ENCODE results near the gene ARSB.
A peak's percentile ranks its signal among the peaks of the same experiment; 100 is the strongest.

The ARSB gene

DNA sequence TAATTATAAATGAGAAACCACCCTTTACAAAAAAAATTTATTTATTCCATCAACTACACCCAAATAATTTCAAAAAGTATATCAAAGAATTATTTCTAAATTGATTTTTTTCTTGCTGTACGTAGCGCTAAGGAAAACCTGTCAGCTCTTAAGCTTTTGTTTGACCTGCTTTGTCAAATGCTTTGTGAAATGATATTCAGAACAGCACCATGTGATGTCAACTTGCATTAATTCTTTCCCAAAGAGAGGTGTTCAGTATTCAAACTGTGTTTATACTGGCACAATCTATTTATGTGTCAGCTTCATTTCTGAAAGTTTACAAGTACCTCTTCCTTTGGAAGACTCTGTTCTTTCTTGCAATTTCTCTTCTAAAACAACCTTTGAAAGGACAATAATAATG, 12.0 kb upstream of the ARSB start:
- Histone ChIP-seq H3K27ac (no peak overlapping the region), H3K4me3 (no peak overlapping the region)
- no peak for DNase-seq (ENCODE audit: low spot score)
- TF ChIP-seq, protein P1, sequence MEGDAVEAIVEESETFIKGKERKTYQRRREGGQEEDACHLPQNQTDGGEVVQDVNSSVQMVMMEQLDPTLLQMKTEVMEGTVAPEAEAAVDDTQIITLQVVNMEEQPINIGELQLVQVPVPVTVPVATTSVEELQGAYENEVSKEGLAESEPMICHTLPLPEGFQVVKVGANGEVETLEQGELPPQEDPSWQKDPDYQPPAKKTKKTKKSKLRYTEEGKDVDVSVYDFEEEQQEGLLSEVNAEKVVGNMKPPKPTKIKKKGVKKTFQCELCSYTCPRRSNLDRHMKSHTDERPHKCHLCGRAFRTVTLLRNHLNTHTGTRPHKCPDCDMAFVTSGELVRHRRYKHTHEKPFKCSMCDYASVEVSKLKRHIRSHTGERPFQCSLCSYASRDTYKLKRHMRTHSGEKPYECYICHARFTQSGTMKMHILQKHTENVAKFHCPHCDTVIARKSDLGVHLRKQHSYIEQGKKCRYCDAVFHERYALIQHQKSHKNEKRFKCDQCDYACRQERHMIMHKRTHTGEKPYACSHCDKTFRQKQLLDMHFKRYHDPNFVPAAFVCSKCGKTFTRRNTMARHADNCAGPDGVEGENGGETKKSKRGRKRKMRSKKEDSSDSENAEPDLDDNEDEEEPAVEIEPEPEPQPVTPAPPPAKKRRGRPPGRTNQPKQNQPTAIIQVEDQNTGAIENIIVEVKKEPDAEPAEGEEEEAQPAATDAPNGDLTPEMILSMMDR (IDR thresholded peaks at IDR 0.05) = no peak

DNA sequence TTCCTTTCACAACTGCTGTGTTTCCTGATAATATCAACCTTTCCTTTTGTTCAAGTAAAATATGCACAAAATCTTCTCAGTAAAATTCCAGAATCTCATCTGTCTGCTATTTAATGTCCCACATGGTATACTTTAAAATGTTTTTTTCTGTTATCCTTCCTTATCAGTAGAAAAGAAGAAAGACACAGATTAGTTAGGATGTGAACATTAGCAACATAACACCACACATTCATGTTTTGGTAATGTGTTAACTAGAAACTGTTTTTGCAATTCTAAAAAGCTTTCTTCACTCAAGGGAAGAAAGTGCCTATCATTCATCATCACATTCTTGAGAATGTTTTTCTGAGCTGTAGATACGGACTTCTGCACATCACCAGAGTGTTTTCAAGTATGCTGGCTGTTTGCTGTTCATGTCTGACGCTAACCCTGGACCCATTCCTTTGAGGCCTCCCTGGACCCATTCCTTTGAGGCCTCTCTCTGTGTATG, 10.5 kb upstream of the ARSB start:
- DNase-seq (ENCODE audit: low spot score) = no peak
- no peak overlapping the region for H3K27ac ChIP-seq
- H3K4me3 ChIP-seq = no peak overlapping the region
- TF ChIP-seq, protein P1 (IDR thresholded peaks at IDR 0.05) = no peak

DNA sequence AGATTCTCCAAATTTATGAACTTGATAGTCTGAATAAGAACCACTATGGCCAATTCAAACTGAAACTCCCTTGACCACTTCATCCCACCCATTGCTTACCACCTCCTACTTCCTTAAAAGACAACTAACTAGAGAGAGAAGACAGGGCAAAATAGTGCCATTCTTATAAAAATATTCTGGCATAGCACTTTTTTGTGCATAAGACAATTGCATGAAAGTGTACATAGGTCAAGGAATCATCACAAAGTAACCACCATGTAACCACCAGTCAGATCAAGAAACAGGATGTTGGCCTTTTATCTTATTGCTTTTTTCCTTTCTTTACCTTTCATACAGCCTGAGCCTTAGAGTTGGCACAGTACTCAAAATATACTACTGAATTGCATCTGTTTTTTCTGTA, 8.1 kb upstream of the ARSB start:
- TF ChIP-seq, protein P1 (IDR thresholded peaks at IDR 0.05) = no peak
- Histone ChIP-seq H3K27ac (no peak overlapping the region), H3K4me3 (no peak overlapping the region)
- no peak for DNase-seq (ENCODE audit: low spot score)

DNA sequence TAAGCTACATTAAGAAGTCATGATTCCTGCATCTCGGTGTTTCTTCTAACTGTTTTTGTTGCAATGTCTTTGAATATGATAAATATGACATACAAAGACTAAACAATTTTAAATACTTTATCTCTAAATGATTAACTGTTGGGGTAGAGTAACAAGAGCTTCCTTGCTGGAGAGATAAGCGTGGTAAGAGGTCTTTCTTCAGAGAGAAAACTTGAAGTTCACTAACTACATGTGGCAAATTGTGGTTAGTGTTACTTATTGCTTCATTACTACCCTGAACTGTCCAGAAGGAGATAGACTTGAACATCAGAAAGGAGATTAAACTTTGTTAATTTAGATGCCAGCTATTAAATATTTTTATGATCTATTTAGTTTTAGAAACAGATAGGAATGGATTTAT, 7.0 kb upstream of the ARSB start:
- Histone ChIP-seq H3K4me3 (no peak overlapping the region), H3K27ac (no peak overlapping the region)
- TF ChIP-seq, protein P1 (IDR thresholded peaks at IDR 0.05) = no peak
- DNase-seq (ENCODE audit: low spot score) = no peak

DNA sequence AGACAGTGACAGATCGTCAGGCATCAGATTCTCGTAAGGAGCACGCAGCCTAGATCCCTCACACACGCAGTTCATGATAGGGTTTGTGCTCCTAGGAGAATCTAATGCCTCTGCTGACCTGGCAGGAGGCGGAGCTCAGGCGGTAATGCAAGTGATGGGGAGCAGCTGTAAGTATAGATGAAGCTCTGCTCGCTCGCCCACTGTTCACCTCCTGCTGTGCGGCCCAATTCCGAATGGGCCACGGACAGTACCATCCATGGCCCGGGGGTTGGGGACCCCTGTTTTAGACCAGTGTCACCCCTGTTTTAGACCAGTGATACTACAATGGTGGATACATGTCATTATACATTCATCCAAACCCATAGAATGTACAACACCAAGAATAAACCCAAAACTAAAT, 4.0 kb upstream of the ARSB start:
- no peak for DNase-seq (ENCODE audit: low spot score)
- no peak overlapping the region for H3K4me3 ChIP-seq
- TF ChIP-seq, protein P1 (IDR thresholded peaks at IDR 0.05) = no peak
- H3K27ac ChIP-seq = no peak overlapping the region

DNA sequence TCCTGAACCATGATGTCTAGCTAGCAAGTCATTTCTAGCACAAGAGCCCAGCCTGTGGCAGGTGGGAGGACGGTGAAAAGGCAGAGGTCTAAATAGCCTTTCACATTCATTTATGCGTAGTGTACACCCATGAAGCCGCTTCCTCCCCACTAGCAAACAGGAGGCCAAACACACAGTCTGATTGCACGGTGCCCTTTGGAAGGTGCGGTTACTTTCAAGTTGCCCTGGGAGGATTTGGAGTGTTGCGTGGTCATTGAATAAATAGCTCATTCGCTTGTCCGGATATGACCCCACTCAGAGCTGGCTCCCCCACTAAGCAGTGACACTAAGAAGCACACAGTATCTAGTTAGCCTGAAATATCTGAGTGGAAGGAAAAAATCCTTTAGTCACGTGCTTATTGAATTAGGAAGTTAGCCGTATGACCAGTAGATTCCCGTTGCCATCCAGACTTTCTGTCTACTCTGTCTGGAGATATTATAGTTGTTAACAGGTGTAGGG, 664 bp upstream of the ARSB start:
- no peak for DNase-seq (ENCODE audit: low spot score)
- TF ChIP-seq, protein P1 (IDR thresholded peaks at IDR 0.05) = no peak
- Histone ChIP-seq H3K27ac (peak overlapping the region; percentile 98 to 99), H3K4me3 (peak overlapping the region; percentile 95)

DNA sequence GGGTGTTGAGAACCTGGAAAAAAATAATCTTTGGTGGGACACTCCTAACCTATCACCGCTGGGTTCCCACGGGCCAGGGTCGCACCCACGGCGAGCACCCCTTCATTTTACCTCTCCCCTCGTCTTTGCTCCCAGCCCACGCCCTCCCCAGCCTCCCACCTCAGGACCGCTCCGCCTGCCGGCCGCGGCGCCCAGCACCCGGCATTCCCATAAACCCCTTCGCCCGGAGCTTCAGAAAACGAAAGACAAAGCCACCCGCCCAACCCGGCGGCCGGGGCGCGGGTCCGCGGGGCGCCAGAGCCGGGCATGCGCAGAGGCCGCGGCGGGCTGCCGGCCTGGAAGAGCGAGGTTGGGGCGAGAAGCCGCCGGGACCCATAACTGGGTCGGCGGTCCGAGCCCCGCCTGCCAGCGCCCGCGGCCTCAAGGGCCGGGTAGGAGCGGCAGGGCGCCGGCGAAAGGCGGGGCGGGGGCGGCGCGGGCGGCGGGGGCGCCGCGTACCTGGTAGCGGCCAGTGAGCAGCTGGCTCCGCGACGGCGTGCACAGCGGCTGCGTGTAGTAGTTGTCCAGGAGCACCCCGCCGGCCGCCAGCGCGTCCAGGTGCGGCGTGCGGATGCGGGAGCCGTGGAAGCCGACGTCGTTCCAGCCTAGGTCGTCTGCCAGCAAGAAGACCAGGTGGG, 533 bp downstream of the ARSB start:
- TF ChIP-seq, protein P1 (IDR thresholded peaks at IDR 0.05) = no peak
- peak; percentile 89 for DNase-seq (ENCODE audit: low spot score)
- Histone ChIP-seq H3K4me3 (peak overlapping the region; percentile 95), H3K27ac (peak overlapping the region; percentile 98 to 99)
